OCI-LY1 (cell line): ENCODE results near the gene CYP4A22.

Experiments used
- CTCF ChIP-seq: fragments of 200-600 bp; sonication (generic), shearing (Covaris generic); IDR thresholded peaks from 2 replicates; pipeline ENCODE4 v1.5.1; 2017; ENCODE audit warnings: mild to moderate bottlenecking, antibody characterized with exemption, low read length, moderate library complexity, mixed read lengths
- EZH2 ChIP-seq: fragments of 200-600 bp; sonication (generic), shearing (Covaris generic); IDR thresholded peaks from 2 replicates; pipeline ENCODE4 v1.8.0; 2017; ENCODE audit warnings: borderline replicate concordance, mixed run types, mild to moderate bottlenecking, antibody characterized with exemption, low read length, moderate library complexity, mixed read lengths

DNA sequence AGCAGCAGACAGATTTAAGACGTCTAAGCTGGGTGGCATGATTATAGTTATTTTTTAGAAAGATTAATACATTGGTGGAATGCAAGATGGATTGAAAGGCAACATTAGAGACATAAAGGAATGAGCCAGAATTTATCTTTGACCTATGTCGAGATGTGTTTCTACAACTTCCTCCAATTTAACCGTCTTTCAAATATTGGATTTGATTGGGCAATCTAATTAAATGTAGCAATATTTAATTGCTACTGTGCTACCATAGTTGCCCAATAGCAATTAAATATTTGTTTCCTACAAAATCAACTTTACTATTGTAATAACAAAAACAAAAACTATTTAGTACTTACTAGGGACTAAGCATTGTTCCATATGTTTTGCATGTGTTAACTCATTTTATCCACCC, 30.4 kb upstream of the CYP4A22 start:
- no peak for TF ChIP-seq CTCF
- TF ChIP-seq EZH2, result no peak
